ENCODE data around the gene VPS52. TPM values are rescaled to one million over a fixed set of nuclear protein-coding genes. Genes with fewer than 3 reads are reported as not detected.
A peak's percentile ranks its signal among the peaks of the same experiment; 100 is the strongest.

VPS52 gene
- total and polyA plus RNA-seq, 9 of the 15 experiments (the other 6 are each of a cell fraction or from before 2014, with no cell fraction given), result 24.4 to 103 (median 40.2) TPM

DNA sequence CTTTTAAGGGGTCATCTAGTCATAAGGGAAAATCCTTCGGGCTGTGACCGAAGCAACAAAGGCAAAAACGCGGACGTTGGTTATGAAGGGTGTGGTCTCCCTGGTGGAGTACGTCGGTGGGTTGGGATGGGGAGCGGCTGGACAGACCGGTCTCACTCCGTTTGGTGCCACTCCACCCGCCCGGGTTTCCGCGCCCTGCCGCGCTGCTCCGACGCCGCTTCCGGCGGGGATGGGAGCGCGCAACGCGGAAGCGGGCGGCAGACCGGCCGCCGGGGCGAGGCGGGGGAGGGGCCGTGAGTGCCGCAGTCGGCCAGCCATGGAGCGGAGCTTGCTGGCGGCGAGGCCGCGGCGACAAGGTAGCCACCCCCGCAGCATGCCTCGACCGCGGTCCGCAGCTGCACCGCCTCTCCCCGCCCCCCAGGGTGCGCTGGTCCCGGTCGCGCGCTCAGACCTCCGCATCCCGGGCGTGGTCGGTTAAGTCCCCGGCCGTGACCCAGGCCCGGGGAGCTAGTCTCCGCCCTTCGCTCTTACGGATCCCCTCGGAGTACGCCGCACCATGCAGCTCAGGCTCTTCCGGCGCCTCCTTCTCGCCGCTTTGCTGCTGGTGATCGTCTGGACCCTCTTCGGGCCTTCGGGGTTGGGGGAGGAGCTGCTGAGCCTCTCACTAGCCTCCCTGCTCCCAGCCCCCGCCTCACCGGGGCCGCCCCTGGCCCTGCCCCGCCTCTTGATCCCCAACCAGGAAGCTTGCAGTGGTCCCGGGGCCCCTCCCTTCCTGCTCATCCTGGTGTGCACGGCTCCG is 5.4 kb upstream of the VPS52 start, which contains the start of gene B3GALT4 (continued):
- TF ChIP-seq, protein P1, sequence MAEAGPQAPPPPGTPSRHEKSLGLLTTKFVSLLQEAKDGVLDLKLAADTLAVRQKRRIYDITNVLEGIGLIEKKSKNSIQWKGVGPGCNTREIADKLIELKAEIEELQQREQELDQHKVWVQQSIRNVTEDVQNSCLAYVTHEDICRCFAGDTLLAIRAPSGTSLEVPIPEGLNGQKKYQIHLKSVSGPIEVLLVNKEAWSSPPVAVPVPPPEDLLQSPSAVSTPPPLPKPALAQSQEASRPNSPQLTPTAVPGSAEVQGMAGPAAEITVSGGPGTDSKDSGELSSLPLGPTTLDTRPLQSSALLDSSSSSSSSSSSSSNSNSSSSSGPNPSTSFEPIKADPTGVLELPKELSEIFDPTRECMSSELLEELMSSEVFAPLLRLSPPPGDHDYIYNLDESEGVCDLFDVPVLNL (CRISPR knock-in tag; IDR thresholded peaks at IDR 0.05; ENCODE audit: low read depth), result peak; percentile 51; the same call in 1 of the 2 replicates
- TF ChIP-seq RBM17 (IDR thresholded peaks at IDR 0.05; ENCODE audit: borderline replicate concordance, low read depth, low read length) (no peak), XRCC4 (IDR thresholded peaks at IDR 0.05; ENCODE audit: extremely low read depth, insufficient read depth, insufficient read length) (no peak), YY1 (IDR thresholded peaks at IDR 0.05; ENCODE audit: borderline replicate concordance in 1 of 3, control insufficient read depth in 1 of 3, extremely low read depth in 1 of 3, insufficient read depth in 3 of 3, insufficient read length in 1 of 3, insufficient replicate concordance in 2 of 3, low read depth in 1 of 3, low read length in 2 of 3) (peak in 2 of 3 experiments; percentile 78 to 79), TAF1 (IDR thresholded peaks at IDR 0.05; ENCODE audit: control insufficient read depth, extremely low read depth, insufficient read depth, low read length, severe bottlenecking) (peak; percentile 70), FOXK1 (CRISPR knock-in tag; IDR thresholded peaks at IDR 0.05; ENCODE audit: borderline replicate concordance) (peak; percentile 73; the same call in 1 of the 2 replicates), MCM2 (IDR thresholded peaks at IDR 0.05; ENCODE audit: low read depth) (no peak), JUN (IDR thresholded peaks at IDR 0.05; ENCODE audit: borderline replicate concordance, low read depth, low read length) (peak; percentile 59; the same call in 1 of the 2 replicates), JUN (CRISPR knock-in tag; IDR thresholded peaks at IDR 0.05; ENCODE audit: borderline replicate concordance) (no peak), BMI1 (IDR thresholded peaks at IDR 0.05; ENCODE audit: low read length) (no peak), ZNF707 (CRISPR knock-in tag; conservative IDR thresholded peaks at IDR 0.05) (no peak), ZNF384 (IDR thresholded peaks at IDR 0.05; ENCODE audit: low read depth, low read length) (no peak; the same call in 1 of the 2 replicates), ETV1 (tag; conservative IDR thresholded peaks at IDR 0.05; ENCODE audit: low read depth) (no peak; the same call in 1 of the 2 replicates), HNRNPLL (IDR thresholded peaks at IDR 0.05; ENCODE audit: low read depth, low read length, poor library complexity, severe bottlenecking) (peak; percentile 14), EGR1 (conservative IDR thresholded peaks at IDR 0.05) (peak; percentile 92), HNRNPK (IDR thresholded peaks at IDR 0.05; ENCODE audit: low read depth, low read length, poor library complexity, severe bottlenecking) (peak; percentile 72), SREBF1 (IDR thresholded peaks at IDR 0.05; ENCODE audit: borderline replicate concordance, low read depth, low read length) (0 out of 2 replicates have a peak, but pooled peaks have one; percentile 36), GABPB2 (CRISPR knock-in tag; conservative IDR thresholded peaks at IDR 0.05) (no peak), PPARD (CRISPR knock-in tag; IDR thresholded peaks at IDR 0.05) (no peak), TOE1 (IDR thresholded peaks at IDR 0.05; ENCODE audit: borderline replicate concordance) (no peak; the same call in 1 of the 2 replicates), TOE1 (CRISPR knock-in tag; IDR thresholded peaks at IDR 0.05; ENCODE audit: borderline replicate concordance, low read depth) (peak; percentile 59; the same call in 1 of the 2 replicates), ZNF668 (CRISPR knock-in tag; IDR thresholded peaks at IDR 0.05) (no peak), CHD4 (IDR thresholded peaks at IDR 0.05; ENCODE audit: insufficient read depth, insufficient replicate concordance, low read depth, low read length, poor library complexity, severe bottlenecking) (no peak), GTF2E2 (tag; IDR thresholded peaks at IDR 0.05) (no peak), ZNF764 (CRISPR knock-in tag; IDR thresholded peaks at IDR 0.05; ENCODE audit: low read depth) (peak; percentile 25; the same call in 1 of the 2 replicates), ELF1 (tag; IDR thresholded peaks at IDR 0.05) (peak; percentile 96), ZSCAN32 (CRISPR knock-in tag; IDR thresholded peaks at IDR 0.05) (peak; percentile 18; the same call in 1 of the 2 replicates)
